Measurements from ENCODE around the gene MTHFD2. TPM values are rescaled to one million over a fixed set of nuclear protein-coding genes. Genes with fewer than 3 reads are reported as not detected.

The MTHFD2 gene
- polyA plus RNA-seq, 1 experiment, result 282 TPM

DNA sequence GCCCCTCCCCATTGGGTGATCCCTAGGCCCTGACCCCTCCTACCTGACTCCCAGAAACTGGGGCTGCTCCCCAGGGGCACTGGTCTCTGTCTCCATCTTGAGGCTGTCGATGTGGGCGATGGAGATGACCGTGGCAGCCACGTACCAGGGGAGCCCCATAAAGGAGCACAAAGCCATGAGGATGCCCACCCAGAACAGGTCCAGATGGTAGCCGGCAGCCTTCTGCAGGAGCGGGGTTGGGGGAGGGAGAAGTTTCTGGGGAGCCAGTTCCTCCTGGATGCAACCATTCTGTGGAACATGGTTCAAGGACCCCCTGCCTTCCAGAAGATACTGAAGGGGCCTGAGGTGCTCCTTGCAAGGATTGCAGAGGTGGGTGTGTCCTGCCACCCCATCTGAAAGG is 34.0 kb downstream of the MTHFD2 start:
- DNase-seq (ENCODE audit: low read depth), result no peak
- POLR2A ChIA-PET, result no interaction called here
- no peaks in the 10 kb centered on the region for H3K36me3 ChIP-seq (ENCODE audit: control insufficient read depth, insufficient read depth, low read length)
- TF ChIP-seq, protein P1, sequence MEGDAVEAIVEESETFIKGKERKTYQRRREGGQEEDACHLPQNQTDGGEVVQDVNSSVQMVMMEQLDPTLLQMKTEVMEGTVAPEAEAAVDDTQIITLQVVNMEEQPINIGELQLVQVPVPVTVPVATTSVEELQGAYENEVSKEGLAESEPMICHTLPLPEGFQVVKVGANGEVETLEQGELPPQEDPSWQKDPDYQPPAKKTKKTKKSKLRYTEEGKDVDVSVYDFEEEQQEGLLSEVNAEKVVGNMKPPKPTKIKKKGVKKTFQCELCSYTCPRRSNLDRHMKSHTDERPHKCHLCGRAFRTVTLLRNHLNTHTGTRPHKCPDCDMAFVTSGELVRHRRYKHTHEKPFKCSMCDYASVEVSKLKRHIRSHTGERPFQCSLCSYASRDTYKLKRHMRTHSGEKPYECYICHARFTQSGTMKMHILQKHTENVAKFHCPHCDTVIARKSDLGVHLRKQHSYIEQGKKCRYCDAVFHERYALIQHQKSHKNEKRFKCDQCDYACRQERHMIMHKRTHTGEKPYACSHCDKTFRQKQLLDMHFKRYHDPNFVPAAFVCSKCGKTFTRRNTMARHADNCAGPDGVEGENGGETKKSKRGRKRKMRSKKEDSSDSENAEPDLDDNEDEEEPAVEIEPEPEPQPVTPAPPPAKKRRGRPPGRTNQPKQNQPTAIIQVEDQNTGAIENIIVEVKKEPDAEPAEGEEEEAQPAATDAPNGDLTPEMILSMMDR (IDR thresholded peaks at IDR 0.05; ENCODE audit: insufficient read depth, low read depth, low read length), result no peak
- CTCF ChIA-PET, result no interaction called here
- H3K4me3 ChIP-seq (ENCODE audit: low read depth, low read length), result no peak overlapping the region
- H3K27me3 ChIP-seq (ENCODE audit: control insufficient read depth, insufficient read depth, low read length), result no peaks in the 10 kb centered on the region

DNA sequence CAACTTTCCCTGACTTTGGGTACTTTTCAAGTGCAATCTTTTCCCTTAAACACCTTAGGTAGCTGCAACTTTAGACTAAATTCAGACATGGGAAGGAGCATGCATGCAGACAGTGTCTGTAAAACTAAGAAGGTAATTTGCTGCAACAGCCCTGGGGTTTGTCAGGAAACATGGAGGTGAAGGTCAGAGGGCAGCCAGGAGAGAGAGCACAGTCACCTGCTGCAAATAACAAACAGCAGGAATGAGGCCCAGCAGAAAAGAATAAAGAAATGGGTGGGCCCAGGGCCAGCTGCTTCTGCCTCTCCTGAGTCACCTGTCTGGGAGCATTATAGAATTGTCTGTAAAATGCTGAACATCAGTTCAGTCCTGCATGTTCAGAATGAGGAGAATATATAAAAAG is 35.2 kb downstream of the MTHFD2 start:
- no peaks in the 10 kb centered on the region for H3K27me3 ChIP-seq (ENCODE audit: control insufficient read depth, insufficient read depth, low read length)
- ChIA-PET CTCF (interaction anchor here (1.4 kb wide), 1 partner anchor 16 kb away, joined by 5 read pairs; no protein-coding TSS in a partner anchor), POLR2A (no interaction called here)
- no peaks in the 10 kb centered on the region for H3K36me3 ChIP-seq (ENCODE audit: control insufficient read depth, insufficient read depth, low read length)
- TF ChIP-seq, protein P1 (IDR thresholded peaks at IDR 0.05; ENCODE audit: insufficient read depth, low read depth, low read length), result no peak
- DNase-seq (ENCODE audit: low read depth), result no peak
- no peak overlapping the region for H3K4me3 ChIP-seq (ENCODE audit: low read depth, low read length)

DNA sequence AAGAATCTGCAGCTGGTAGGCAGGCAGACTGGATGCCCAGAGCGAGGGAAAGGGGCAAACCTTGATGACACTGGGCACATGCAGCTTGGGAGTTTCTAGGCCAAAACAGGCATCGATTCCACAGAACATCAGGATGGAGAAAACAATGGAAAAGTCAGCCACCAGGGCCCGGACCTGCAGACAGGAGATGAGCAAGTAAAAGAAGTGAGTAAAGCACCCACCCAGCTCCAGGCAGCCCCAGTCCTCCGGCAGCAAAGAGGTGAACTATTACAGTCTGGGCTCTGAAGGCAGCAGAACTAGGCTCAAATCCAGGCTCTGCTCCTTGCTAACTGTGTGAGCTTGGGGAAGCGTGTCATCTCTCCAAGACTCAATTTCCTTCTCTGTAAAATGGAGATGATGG is 36.6 kb downstream of the MTHFD2 start:
- CTCF ChIA-PET, result interaction anchor here (1.0 to 1.8 kb wide), 2 partner anchors 13 to 14 kb away, joined by 3 to 7 read pairs; no protein-coding TSS in a partner anchor

DNA sequence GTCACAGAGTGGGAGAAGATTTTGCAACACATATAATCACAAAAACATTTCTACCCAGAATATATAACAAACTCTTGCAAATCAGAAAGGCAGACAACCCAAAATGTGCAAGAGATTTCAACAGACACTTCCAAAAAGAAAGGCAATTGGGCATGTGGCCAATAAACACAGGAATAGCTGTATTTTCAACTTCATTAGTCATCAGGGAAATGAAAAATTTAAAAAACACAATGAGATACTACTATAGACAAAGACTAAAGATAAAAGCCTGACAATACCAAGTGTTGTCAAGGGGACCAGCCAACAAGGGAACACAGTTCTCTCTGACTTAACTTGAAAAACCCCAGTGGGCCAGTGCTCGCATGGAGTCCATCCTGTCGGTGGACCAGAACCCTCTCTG is 40.5 kb downstream of the MTHFD2 start:
- Histone ChIP-seq H3K4me3 (ENCODE audit: low read depth, low read length) (no peak overlapping the region), H3K36me3 (ENCODE audit: control insufficient read depth, insufficient read depth, low read length) (no peaks in the 10 kb centered on the region), H3K27me3 (ENCODE audit: control insufficient read depth, insufficient read depth, low read length) (no peaks in the 10 kb centered on the region)
- ChIA-PET CTCF (interaction anchor here (5.4 kb wide), 1 partner anchor 11 kb away, joined by 32 read pairs; no protein-coding TSS in a partner anchor), POLR2A (no interaction called here)
- no peak for DNase-seq (ENCODE audit: low read depth)
- TF ChIP-seq, protein P1 (IDR thresholded peaks at IDR 0.05; ENCODE audit: insufficient read depth, low read depth, low read length), result no peak

More for the DNA sequence above, 36.6 kb downstream of the MTHFD2 start:
- no peak for DNase-seq (ENCODE audit: low read depth)
- Histone ChIP-seq H3K4me3 (ENCODE audit: low read depth, low read length) (no peak overlapping the region), H3K27me3 (ENCODE audit: control insufficient read depth, insufficient read depth, low read length) (no peaks in the 10 kb centered on the region), H3K36me3 (ENCODE audit: control insufficient read depth, insufficient read depth, low read length) (no peaks in the 10 kb centered on the region)
- TF ChIP-seq, protein P1 (IDR thresholded peaks at IDR 0.05; ENCODE audit: insufficient read depth, low read depth, low read length), result no peak
- POLR2A ChIA-PET, result no interaction called here

DNA sequence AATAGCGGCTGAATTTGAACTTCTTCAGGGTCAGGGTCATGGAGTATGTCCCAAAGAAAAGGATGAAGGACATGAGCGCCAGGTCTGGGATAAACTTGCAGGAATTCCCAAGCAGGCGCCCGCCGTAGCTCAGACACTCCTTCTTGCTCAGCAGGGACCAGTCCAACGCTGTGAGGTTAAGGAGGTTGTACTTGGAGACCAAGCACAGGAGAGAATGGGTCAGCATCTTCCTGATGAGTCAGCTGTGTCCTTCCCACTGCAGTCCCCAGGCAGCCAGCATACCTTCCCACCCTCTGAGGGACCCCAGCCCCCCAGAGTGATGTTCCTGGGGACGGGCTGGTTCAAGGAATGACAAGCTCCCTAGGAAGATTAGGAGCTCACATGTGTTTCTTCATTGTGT is 40.9 kb downstream of the MTHFD2 start:
- Histone ChIP-seq H3K27me3 (ENCODE audit: control insufficient read depth, insufficient read depth, low read length) (no peaks in the 10 kb centered on the region), H3K4me3 (ENCODE audit: low read depth, low read length) (no peak overlapping the region), H3K36me3 (ENCODE audit: control insufficient read depth, insufficient read depth, low read length) (no peaks in the 10 kb centered on the region)
- TF ChIP-seq, protein P1 (IDR thresholded peaks at IDR 0.05; ENCODE audit: insufficient read depth, low read depth, low read length), result no peak
- ChIA-PET CTCF (interaction anchor here (5.4 kb wide), 1 partner anchor 11 kb away, joined by 32 read pairs; no protein-coding TSS in a partner anchor), POLR2A (no interaction called here)
- no peak for DNase-seq (ENCODE audit: low read depth)

All from BJ (cell line).